OCI-LY3 (cell line): Measurements from ENCODE around the gene CREB5.

ENCODE experiments used
- H2AFZ ChIP-seq: fragments of 200-600, 300-600 bp; shearing (Covaris generic); 2 replicates; pipeline ENCODE4 v1.6.0; 2014; ENCODE audit warnings: antibody characterized with exemption, low read depth, low read length
- H3K27ac ChIP-seq: fragments of 200-600, 300-600 bp; sonication (generic); 2 replicates; pipeline ENCODE4 v1.5.1; 2014; ENCODE audit warnings: mild to moderate bottlenecking, low read length, moderate library complexity, mixed read lengths
- H3K27me3 ChIP-seq: fragments of 200-600, 300-600 bp; sonication (generic); 2 replicates; pipeline ENCODE4 v1.6.1; 2014; ENCODE audit warnings: low read depth, low read length, mixed read lengths
- H3K36me3 ChIP-seq: fragments of 200-600, 300-600 bp; sonication (generic); replicated peaks from 2 replicates; pipeline ENCODE3; 2014; ENCODE audit warnings: low read depth, low read length, mixed read lengths
- H3K4me1 ChIP-seq: fragments of 300-600, 200-600 bp; sonication (generic); 2 replicates; pipeline ENCODE4 v1.6.1; 2014; ENCODE audit warnings: low read length, mixed read lengths
- H3K4me2 ChIP-seq: fragments of 200-600, 300-600 bp; sonication (generic); 2 replicates; pipeline ENCODE4 v1.6.1; 2014; ENCODE audit warnings: low read length, mixed read lengths
- H3K4me3 ChIP-seq: fragments of 300-600, 200-600 bp; sonication (generic); 2 replicates; pipeline ENCODE4 v1.5.1; 2014; ENCODE audit warnings: antibody characterized with exemption, mild to moderate bottlenecking, low read length, moderate library complexity
- H3K79me2 ChIP-seq: fragments of 300-600, 200-600 bp; shearing (Covaris generic); 2 replicates; pipeline ENCODE4 v1.6.1; 2014; ENCODE audit warnings: mild to moderate bottlenecking, low read length, mixed read lengths
- H3K9ac ChIP-seq: fragments of 300-600, 200-600 bp; shearing (Covaris generic); 2 replicates; pipeline ENCODE4 v1.6.0; 2014; ENCODE audit warnings: mild to moderate bottlenecking, low read length, moderate library complexity
- H3K9me3 ChIP-seq: fragments of 200-600, 300-600 bp; shearing (Covaris generic); 2 replicates; pipeline ENCODE4 v1.6.1; 2014; ENCODE audit warnings: low read length, mixed read lengths; ENCODE audit not compliant: insufficient read depth
- H4K20me1 ChIP-seq: fragments of 200-600, 300-600 bp; sonication (generic); 2 replicates; pipeline ENCODE4 v1.6.1; 2016; ENCODE audit warnings: low read length, mixed read lengths; ENCODE audit not compliant: insufficient read depth
- EZH2phosphoT487 ChIP-seq: fragments of 200-600 bp; shearing (Covaris generic); IDR thresholded peaks from 2 replicates; pipeline ENCODE4 v1.6.1; 2018; ENCODE audit warnings: antibody characterized with exemption, mixed run types, low read depth
- TF ChIP-seq, protein P1 (sequence below): fragments of 200-600, 300-600 bp; sonication (generic); IDR thresholded peaks from 2 replicates; pipeline ENCODE4 v1.5.1; 2014; ENCODE audit warnings: antibody characterized with exemption, low read length, low read depth

CREB5 gene

DNA sequence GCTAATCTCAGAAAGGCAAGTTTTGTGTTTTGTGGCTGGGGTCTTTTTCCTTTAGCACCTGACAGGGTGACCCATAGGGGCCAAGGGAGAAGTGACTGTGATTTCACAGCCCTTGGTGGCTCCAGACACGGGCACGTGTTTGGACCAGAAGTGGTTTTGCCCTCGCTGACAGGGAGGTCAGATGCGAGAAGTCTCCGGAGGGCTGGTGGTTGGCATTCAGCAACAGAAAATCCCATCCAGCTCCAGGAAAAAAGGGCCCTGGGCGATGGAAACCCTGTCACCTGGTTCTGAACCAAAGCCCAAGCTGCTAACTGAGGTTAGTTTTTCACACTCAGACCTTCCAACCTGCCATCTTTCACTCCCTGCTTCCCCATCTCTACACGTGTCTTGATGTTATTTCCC is 272.9 kb downstream of the CREB5 start:
- Histone ChIP-seq H3K27ac (no peak overlapping the region), H3K79me2 (no peaks in the 10 kb centered on the region), H3K4me3 (peak overlapping the region; percentile 38), H3K9ac (peak overlapping the region; percentile 39), H3K27me3 (peaks cover 13% of the 10 kb centered on the region; the same call in 1 of the 2 replicates), H3K9me3 (no peaks in the 10 kb centered on the region), H4K20me1 (no peaks in the 10 kb centered on the region), H2AFZ (peak overlapping the region; percentile 87), H3K4me2 (peak overlapping the region; percentile 65), H3K4me1 (peaks cover 20% of the 10 kb centered on the region), H3K36me3 (no peaks in the 10 kb centered on the region)
- no peak for TF ChIP-seq EZH2phosphoT487
- TF ChIP-seq, protein P1, sequence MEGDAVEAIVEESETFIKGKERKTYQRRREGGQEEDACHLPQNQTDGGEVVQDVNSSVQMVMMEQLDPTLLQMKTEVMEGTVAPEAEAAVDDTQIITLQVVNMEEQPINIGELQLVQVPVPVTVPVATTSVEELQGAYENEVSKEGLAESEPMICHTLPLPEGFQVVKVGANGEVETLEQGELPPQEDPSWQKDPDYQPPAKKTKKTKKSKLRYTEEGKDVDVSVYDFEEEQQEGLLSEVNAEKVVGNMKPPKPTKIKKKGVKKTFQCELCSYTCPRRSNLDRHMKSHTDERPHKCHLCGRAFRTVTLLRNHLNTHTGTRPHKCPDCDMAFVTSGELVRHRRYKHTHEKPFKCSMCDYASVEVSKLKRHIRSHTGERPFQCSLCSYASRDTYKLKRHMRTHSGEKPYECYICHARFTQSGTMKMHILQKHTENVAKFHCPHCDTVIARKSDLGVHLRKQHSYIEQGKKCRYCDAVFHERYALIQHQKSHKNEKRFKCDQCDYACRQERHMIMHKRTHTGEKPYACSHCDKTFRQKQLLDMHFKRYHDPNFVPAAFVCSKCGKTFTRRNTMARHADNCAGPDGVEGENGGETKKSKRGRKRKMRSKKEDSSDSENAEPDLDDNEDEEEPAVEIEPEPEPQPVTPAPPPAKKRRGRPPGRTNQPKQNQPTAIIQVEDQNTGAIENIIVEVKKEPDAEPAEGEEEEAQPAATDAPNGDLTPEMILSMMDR = no peak

DNA sequence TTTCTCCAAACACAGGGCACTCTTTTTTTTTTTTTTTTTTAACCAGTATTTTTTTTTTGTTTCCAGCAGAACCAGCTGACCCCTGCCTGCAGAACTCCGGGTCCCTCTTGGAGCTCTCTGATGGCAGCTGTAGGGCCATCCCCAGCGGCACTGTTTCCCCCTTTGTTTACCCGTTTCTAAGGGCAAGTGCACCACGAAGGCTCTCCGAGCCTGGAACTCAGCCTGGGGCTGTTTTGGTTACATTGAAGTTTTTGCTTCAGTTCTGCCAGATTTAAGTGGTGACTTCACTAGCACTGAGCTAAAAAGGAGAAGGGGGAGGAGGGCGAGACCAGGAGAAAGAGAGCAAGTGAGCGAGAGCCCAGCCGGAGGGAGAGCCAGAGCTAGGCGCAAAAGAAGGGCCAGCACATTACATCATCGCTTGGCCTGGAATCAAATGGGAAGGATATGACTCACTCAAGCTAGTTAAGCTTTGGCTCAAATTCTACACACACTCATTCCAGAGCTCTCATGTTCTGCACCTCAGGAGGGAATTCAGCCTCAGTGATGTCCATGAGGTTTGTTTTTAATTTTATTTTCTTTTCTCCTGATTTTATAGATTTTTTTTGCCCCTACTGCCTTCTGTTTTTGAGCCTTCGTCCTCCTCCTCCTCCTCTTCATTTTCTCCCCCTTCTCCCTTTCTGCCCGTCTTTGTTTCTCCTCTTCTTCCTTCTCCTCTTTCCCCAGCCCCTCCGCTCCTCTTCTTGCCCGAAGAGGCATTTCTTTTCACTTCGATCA is 273.5 kb downstream of the CREB5 start:
- H3K9me3 ChIP-seq = no peaks in the 10 kb centered on the region
- no peak overlapping the region for H3K27ac ChIP-seq
- H3K4me1 ChIP-seq = peaks cover 20% of the 10 kb centered on the region
- H3K36me3 ChIP-seq = no peaks in the 10 kb centered on the region
- H3K27me3 ChIP-seq = peaks cover 13% of the 10 kb centered on the region; the same call in 1 of the 2 replicates
- peak overlapping the region; percentile 38; the same call in 1 of the 2 replicates for H3K4me3 ChIP-seq
- no peak for TF ChIP-seq EZH2phosphoT487
- TF ChIP-seq, protein P1 = no peak
- H2AFZ ChIP-seq = peak overlapping the region; percentile 87; the same call in 1 of the 2 replicates
- no peaks in the 10 kb centered on the region for H3K79me2 ChIP-seq
- peak overlapping the region; percentile 39; the same call in 1 of the 2 replicates for H3K9ac ChIP-seq
- H4K20me1 ChIP-seq = no peaks in the 10 kb centered on the region
- H3K4me2 ChIP-seq = peak overlapping the region; percentile 65

DNA sequence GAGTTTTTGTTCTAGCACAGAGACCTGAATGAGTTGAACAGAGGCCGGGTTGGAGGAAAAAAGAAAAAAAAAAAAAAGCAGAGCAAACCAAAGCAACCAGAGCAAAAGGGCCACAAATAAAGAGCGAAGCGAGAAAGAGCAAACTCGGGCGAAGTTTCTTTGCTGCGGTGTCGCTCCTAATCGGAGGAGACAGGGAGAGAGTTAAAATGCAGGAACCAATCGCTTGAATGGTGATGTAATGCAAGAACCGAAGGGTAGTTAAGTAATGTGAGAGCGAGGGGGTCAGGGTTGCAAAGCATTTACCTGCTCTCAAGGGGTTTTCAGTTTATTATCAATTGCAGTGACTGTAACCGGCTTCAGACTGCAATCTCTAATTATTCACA is 274.1 kb downstream of the CREB5 start:
- H3K36me3 ChIP-seq = no peaks in the 10 kb centered on the region
- H3K27me3 ChIP-seq = peaks cover 13% of the 10 kb centered on the region; the same call in 1 of the 2 replicates
- H3K4me1 ChIP-seq = peaks cover 20% of the 10 kb centered on the region
- TF ChIP-seq, protein P1 = no peak
- TF ChIP-seq EZH2phosphoT487 = no peak
- no peaks in the 10 kb centered on the region for H4K20me1 ChIP-seq
- no peak overlapping the region for H3K4me2 ChIP-seq
- H3K79me2 ChIP-seq = no peaks in the 10 kb centered on the region
- H3K9ac ChIP-seq = no peak overlapping the region
- H3K27ac ChIP-seq = no peak overlapping the region
- no peak overlapping the region for H3K4me3 ChIP-seq
- H2AFZ ChIP-seq = no peak overlapping the region
- no peaks in the 10 kb centered on the region for H3K9me3 ChIP-seq

DNA sequence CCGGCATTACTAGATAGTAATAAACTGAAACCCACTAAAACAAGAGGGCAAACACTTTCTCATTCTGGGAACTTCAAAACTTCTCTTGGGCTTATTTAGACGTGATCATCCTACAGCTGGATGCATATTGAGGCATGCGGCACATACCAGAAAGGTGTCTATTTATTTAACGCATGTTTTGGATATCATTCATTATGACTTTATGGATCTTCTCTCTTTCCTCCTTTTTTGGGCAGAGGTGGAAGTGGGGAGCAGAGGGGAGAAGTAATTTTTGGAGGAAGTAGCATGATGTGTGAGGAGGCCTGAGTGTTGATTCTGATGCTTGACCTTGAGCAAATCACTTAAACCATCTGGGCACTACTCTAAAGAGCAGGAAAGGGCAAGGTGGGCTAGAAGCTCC is 275.2 kb downstream of the CREB5 start:
- no peaks in the 10 kb centered on the region for H4K20me1 ChIP-seq
- H3K9me3 ChIP-seq = no peaks in the 10 kb centered on the region
- TF ChIP-seq, protein P1 = no peak
- no peak for TF ChIP-seq EZH2phosphoT487
- H3K4me2 ChIP-seq = no peak overlapping the region
- H3K27me3 ChIP-seq = peaks cover 10% of the 10 kb centered on the region; the same call in 1 of the 2 replicates
- H3K4me1 ChIP-seq = peaks cover 20% of the 10 kb centered on the region
- no peak overlapping the region for H2AFZ ChIP-seq
- H3K79me2 ChIP-seq = no peaks in the 10 kb centered on the region
- H3K36me3 ChIP-seq = no peaks in the 10 kb centered on the region
- H3K4me3 ChIP-seq = no peak overlapping the region
- H3K27ac ChIP-seq = no peak overlapping the region
- no peak overlapping the region for H3K9ac ChIP-seq
